Measurements from ENCODE around the gene RAB31. TPM values are rescaled to one million over a fixed set of nuclear protein-coding genes. Genes with fewer than 3 reads are reported as not detected.
A peak's percentile ranks its signal among the peaks of the same experiment; 100 is the strongest.

RAB31 gene
- total RNA-seq, 2 donors from 2014 or later: 4.3 to 8.0 TPM

- 90 to 91% methylated on average over 6 of the region's 6 CpGs for WGBS, 2 donors
- no peak for ATAC-seq
- intact Hi-C loops (cut with DNase I): no loop called here
Observed at GRCh38 chr18:9842448-9842847, 134.3 kb downstream of the RAB31 start.

GRCh38 chr18:9845256-9845655 lies 137.2 kb downstream of the RAB31 start:
- Histone ChIP-seq H3K9me3 (no peaks in the 10 kb centered on the region), H3K4me1 (peaks cover 16% of the 10 kb centered on the region), H3K36me3 (replicated peaks in 1 of 2; ENCODE audit: insufficient read depth in 1 of 2, low read depth in 2 of 2) (no peaks in the 10 kb centered on the region), H3K4me3 (no peak overlapping the region), H3K27me3 (no peaks in the 10 kb centered on the region), H3K27ac (no peak overlapping the region)
- no peak for DNase-seq
- intact Hi-C loops (cut with DNase I): no loop called here
- no peak for ATAC-seq
- WGBS, 2 donors: 76 to 87% methylated on average over 3 of the region's 3 CpGs
- TF ChIP-seq CTCF (IDR thresholded peaks at IDR 0.05) (no peak), POLR2A (IDR thresholded peaks at IDR 0.05) (no peak)

More at GRCh38 chr18:9842448-9842847, 134.3 kb downstream of the RAB31 start:
- Histone ChIP-seq H3K36me3 (replicated peaks in 1 of 2; ENCODE audit: insufficient read depth in 1 of 2, low read depth in 2 of 2) (no peaks in the 10 kb centered on the region), H3K27me3 (no peaks in the 10 kb centered on the region), H3K9me3 (no peaks in the 10 kb centered on the region), H3K4me1 (peaks cover 16% of the 10 kb centered on the region), H3K4me3 (no peak overlapping the region), H3K27ac (no peak overlapping the region)
- DNase-seq: no peak
- TF ChIP-seq CTCF (IDR thresholded peaks at IDR 0.05) (no peak), POLR2A (IDR thresholded peaks at IDR 0.05) (no peak)

GRCh38 chr18:9846162-9846925 lies 138.2 kb downstream of the RAB31 start:
- peak in 2 of 4 donors; percentile 35 to 40 for DNase-seq
- intact Hi-C loops (cut with DNase I): no loop called here
- no peaks in the 10 kb centered on the region for H3K36me3 ChIP-seq (replicated peaks in 1 of 2; ENCODE audit: insufficient read depth in 1 of 2, low read depth in 2 of 2)
- WGBS, 2 donors: 18 to 19% methylated on average over 10 of the region's 10 CpGs
- peaks cover 16% of the 10 kb centered on the region for H3K4me1 ChIP-seq
- H3K27ac ChIP-seq: peak overlapping the region in 3 of 4 donors; percentile 35 to 61 (median 50)
- no peak for TF ChIP-seq CTCF (IDR thresholded peaks at IDR 0.05)
- TF ChIP-seq POLR2A (IDR thresholded peaks at IDR 0.05): no peak
- H3K27me3 ChIP-seq: no peaks in the 10 kb centered on the region
- peak; percentile 64 for ATAC-seq
- H3K9me3 ChIP-seq: no peaks in the 10 kb centered on the region
- H3K4me3 ChIP-seq: no peak overlapping the region

- TF ChIP-seq POLR2A (IDR thresholded peaks at IDR 0.05): no peak
- TF ChIP-seq CTCF (IDR thresholded peaks at IDR 0.05): no peak
- ATAC-seq (no peak), DNase-seq (no peak)
- no peaks in the 10 kb centered on the region for H3K27me3 ChIP-seq
- no peaks in the 10 kb centered on the region for H3K9me3 ChIP-seq
- H3K4me3 ChIP-seq: no peak overlapping the region
- 83 to 86% methylated on average over 5 of the region's 5 CpGs for WGBS, 2 donors
- H3K36me3 ChIP-seq (replicated peaks in 1 of 2; ENCODE audit: insufficient read depth in 1 of 2, low read depth in 2 of 2): no peaks in the 10 kb centered on the region
- intact Hi-C loops (cut with DNase I): no loop called here
- H3K4me1 ChIP-seq: peaks cover 16% of the 10 kb centered on the region
- no peak overlapping the region for H3K27ac ChIP-seq
Observed at GRCh38 chr18:9848170-9848879, 140.2 kb downstream of the RAB31 start.
